NB4 (cell line): ENCODE results near the gene RPL18.

Experiments used
- POLR2A ChIP-seq: IDR thresholded peaks from 2 replicates; pipeline ENCODE4 v1.6.1; 2011; ENCODE audit warnings: mild to moderate bottlenecking; ENCODE audit not compliant: insufficient read length; ENCODE audit errors: extremely low read depth
- TF ChIP-seq, protein P1 (sequence below): IDR thresholded peaks from one replicate; pipeline ENCODE4 v1.5.1; 2012; ENCODE audit warnings: low read depth, low read length
- TF ChIP-seq, protein P2 (sequence below): IDR thresholded peaks from 2 replicates; pipeline ENCODE4 v1.6.1; 2011; ENCODE audit warnings: low read depth, low read length

DNA sequence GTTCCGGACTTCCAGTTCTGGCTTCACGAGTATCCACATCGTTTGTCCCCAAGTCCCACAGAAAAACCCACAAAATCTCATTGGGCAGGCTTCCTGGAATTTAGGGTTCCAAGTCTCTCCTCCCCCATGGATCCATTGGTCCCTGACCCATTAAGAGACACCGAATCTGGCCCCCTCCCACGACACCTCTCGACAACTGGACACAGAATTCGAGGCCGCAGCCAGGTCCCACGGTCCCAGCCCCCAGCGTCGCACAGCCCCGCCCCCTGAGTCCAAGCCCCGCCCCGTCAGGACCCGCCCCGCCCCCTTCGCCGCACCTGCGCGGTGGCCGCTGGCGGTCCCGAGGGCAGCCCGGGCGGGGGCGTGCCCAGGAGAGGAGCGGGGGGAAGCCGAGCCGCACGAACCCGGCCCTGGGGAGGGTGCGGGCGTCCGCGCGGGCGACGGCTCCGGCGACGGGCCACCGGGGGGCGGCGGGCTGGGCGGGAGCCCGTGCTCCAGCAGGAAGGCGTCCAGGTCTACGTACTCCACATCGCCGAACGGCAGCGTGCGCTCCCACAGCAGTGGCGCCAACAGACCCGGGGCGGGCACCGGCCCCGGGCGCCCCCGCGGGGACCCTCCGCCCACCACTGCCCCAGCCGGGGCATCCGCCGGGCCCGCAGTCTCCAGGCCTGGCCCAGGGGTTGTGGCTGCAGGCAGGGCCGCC, 16.4 kb upstream of the RPL18 start:
- TF ChIP-seq, protein P1, sequence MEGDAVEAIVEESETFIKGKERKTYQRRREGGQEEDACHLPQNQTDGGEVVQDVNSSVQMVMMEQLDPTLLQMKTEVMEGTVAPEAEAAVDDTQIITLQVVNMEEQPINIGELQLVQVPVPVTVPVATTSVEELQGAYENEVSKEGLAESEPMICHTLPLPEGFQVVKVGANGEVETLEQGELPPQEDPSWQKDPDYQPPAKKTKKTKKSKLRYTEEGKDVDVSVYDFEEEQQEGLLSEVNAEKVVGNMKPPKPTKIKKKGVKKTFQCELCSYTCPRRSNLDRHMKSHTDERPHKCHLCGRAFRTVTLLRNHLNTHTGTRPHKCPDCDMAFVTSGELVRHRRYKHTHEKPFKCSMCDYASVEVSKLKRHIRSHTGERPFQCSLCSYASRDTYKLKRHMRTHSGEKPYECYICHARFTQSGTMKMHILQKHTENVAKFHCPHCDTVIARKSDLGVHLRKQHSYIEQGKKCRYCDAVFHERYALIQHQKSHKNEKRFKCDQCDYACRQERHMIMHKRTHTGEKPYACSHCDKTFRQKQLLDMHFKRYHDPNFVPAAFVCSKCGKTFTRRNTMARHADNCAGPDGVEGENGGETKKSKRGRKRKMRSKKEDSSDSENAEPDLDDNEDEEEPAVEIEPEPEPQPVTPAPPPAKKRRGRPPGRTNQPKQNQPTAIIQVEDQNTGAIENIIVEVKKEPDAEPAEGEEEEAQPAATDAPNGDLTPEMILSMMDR: no peak
- no peak for TF ChIP-seq POLR2A
- TF ChIP-seq, protein P2, sequence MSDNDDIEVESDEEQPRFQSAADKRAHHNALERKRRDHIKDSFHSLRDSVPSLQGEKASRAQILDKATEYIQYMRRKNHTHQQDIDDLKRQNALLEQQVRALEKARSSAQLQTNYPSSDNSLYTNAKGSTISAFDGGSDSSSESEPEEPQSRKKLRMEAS: no peak
